ENCODE results near the gene PCGF6. TPM values are rescaled to one million over a fixed set of nuclear protein-coding genes. Genes with fewer than 3 reads are reported as not detected.

Gene PCGF6
- total RNA-seq = 10.9 and 13.1 TPM in 2 replicates

DNA sequence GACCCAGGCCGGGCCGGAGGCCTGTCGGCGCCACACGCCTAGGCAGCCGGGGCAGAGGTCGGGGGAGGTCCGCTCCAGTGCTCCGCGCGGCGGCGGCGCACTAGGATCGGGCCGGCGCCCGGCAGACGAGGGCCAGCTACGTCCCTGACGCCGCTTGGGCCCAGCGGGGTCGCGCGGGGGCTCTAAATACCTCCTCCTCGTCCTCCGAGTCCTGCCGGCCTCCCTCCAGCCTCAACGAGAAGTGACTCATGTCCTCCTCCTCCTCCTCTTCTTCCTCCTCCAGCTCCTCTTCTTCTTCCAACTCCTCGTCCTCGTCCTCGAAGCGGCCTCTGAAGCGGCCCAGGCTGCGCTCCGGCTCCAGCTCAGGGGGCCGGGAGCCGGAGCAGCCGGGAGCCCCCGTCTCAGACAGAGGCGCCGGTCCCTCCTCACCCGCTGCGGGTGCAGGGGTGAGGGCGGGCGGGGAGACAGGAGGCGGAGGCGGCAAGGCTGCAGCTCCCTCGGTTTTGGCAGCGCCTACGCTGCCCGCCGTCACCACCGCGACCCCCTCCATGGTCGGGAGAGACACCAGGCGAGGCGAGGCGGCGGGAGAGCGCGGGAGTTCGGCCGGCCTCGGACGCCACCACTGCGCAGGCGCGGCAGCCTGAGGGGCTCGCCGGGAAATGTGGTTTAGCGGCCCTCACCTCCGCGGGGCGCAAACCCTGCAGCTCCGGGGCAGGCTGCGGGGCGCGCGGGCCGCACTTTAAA lies at the start of gene PCGF6:
TSS of gene PCGF6 (minus strand) at position 624 of the 744 bp plus-strand sequence. CDS start at position 550, 74 bp downstream.

DNA sequence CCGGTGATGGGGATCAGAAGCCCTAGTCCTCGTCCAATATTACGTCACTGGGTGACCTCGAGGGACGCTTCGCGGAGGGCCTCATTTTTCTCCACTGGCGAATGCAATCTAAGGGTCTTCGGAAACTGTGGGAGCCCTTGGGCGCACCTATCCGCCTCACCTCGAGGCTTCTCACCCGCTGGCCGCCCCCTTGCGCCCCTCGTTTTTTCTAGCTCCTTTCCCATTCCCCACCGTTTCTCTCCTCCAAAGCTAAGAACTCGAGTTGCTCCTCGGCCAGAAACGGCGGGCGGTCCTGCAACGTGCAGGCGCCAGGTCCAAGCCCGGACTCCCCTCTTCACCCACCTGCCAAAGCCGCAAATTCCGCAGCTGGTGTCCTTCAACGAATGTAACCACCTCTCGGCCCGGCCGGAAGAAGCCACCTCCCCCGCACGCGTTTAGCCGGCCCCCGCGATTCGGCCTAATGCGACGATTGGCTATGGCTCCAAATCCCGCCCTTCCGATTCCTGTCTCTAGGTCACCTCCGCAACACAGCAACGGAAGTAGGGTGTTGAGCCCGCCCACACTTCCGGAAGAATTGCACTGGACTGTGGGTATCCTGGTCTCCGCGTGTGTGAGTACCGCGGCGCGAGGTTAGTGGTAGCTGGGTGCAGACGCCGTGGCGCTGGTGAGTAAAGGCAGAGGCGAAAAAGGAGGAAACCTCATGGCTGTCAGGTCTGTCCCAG lies 45.3 kb upstream of the PCGF6 start, which contains the start of the genes ATP5MK and PDCD11:
TSS of gene ATP5MK (minus strand) at position 409 of the 722 bp plus-strand sequence. CDS start 4,018 bp downstream, outside the sequence.
TSS of gene PDCD11 (plus strand) at position 560 of the 722 bp plus-strand sequence. CDS start 1,801 bp downstream, outside the sequence.

DNA sequence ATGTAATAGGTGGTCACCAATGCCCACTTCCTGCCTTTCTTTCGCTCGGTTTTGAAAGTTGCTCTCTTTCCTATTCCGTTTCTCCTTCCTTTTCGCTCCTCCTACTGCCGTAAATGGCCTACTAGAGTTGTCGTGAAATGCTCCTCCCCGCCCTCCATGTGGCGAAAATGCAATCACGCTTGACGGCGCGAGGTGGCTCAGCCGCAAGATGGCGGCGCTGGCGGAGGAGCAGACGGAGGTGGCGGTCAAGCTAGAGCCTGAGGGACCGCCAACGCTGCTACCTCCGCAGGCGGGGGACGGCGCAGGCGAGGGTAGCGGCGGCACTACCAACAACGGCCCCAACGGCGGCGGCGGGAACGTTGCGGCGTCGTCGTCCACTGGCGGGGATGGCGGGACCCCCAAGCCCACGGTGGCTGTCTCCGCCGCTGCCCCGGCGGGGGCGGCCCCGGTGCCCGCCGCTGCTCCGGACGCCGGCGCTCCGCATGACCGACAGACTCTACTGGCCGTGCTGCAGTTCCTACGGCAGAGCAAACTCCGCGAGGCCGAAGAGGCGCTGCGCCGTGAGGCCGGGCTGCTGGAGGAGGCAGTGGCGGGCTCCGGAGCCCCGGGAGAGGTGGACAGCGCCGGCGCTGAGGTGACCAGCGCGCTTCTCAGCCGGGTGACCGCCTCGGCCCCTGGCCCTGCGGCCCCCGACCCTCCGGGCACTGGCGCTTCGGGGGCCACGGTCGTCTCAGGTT lies 17.0 kb upstream of the PCGF6 start, which contains the start of gene TAF5:
TSS of gene TAF5 (plus strand) at position 195 of the 737 bp plus-strand sequence. CDS start at position 209, 14 bp downstream.

DNA sequence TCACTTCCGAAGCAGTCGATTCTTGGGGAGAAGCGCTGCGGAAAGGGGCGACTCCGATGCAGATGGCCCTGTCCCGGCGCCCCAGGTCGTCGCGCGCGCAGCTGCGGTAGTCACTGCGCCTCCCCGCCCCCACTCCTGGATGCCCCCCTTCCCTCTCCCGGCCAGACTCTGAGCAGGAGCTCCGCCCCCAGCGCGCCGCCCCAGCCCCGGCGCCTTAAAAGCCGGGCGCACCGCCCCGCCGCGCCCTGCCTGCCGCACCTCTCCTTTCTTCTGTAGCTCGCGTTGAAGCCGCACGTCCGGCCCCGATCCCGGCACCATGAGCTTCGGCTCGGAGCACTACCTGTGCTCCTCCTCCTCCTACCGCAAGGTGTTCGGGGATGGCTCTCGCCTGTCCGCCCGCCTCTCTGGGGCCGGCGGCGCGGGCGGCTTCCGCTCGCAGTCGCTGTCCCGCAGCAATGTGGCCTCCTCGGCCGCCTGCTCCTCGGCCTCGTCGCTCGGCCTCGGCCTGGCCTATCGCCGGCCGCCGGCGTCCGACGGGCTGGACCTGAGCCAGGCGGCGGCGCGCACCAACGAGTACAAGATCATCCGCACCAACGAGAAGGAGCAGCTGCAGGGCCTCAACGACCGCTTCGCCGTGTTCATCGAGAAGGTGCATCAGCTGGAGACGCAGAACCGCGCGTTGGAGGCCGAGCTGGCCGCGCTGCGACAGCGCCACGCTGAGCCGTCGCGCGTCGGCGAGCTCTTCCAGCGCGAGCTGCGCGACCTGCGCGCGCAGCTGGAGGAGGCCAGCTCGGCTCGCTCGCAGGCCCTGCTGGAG lies 73.8 kb downstream of the PCGF6 start, which contains the start of gene INA:
TSS of gene INA (plus strand) at position 243 of the 817 bp plus-strand sequence. CDS start at position 317, 74 bp downstream.

Other genes starting within 250 kb of the PCGF6 start
- 82.0 and 103 TPM in 2 replicates for gene NT5C2, start 157.9 kb downstream of the PCGF6 start, total RNA-seq
- 0.12 TPM in 1 of 2 replicates, not detected in the other for gene RPEL1, start 105.3 kb downstream of the PCGF6 start, total RNA-seq
- gene INA, start 74.0 kb downstream of the PCGF6 start, total RNA-seq = 0.26 and 0.44 TPM in 2 replicates
- 2.3 and 2.6 TPM in 2 replicates for gene TAF5, start 16.8 kb upstream of the PCGF6 start, total RNA-seq
- gene ATP5MK, start 45.3 kb upstream of the PCGF6 start, total RNA-seq = 149 and 155 TPM in 2 replicates
- gene PDCD11, start 45.5 kb upstream of the PCGF6 start, total RNA-seq = 23.6 and 31.7 TPM in 2 replicates
- 30.1 and 38.6 TPM in 2 replicates for gene CALHM2, start 101.2 kb upstream of the PCGF6 start, total RNA-seq
- gene CALHM1, start 107.8 kb upstream of the PCGF6 start, total RNA-seq = not detected in 2 replicates
- gene CALHM3, start 128.1 kb upstream of the PCGF6 start, total RNA-seq = not detected in 2 replicates
- gene NEURL1, start 142.6 kb upstream of the PCGF6 start, total RNA-seq = under 0.01 TPM in 2 replicates